Thyroid gland (tissue), 4 donors: Measurements from ENCODE around the gene RREB1. TPM values are rescaled to one million over a fixed set of nuclear protein-coding genes. Genes with fewer than 3 reads are reported as not detected.

ENCODE experiments used
- DNase-seq, 2 donors: peaks; one replicate each; pipeline ENCODE4 v3.0.0-alpha.2; 2019
- H3K27ac ChIP-seq, 3 donors: fragments of 200-600 bp; sonication (generic); 1 replicate in 2 of 3; 2 replicates in 1 of 3; pipeline ENCODE4 v1.5.1; 2016 to 2019; ENCODE audit warnings: mild to moderate bottlenecking in 1 of 3, moderate library complexity in 1 of 3
- H3K27me3 ChIP-seq: fragments of 200-600 bp; sonication (generic); one replicate; pipeline ENCODE4 v1.5.1; 2019
- H3K36me3 ChIP-seq, 2 donors: fragments of 200-600 bp; sonication (generic); one replicate each; pipeline ENCODE4 v1.5.1; 2016 to 2019
- H3K4me1 ChIP-seq, 2 donors: fragments of 200-600 bp; sonication (generic); one replicate each; pipeline ENCODE4 v1.5.1; 2017 to 2019
- H3K4me3 ChIP-seq, 3 donors: fragments of 200-600 bp; sonication (generic); replicated peaks in 1 of 3; 1 replicate in 2 of 3; 2 replicates in 1 of 3; pipeline ENCODE4 v1.5.1; 2016; ENCODE audit warnings: mild to moderate bottlenecking in 1 of 3
- H3K9me3 ChIP-seq: fragments of 200-600 bp; sonication (generic); one replicate; pipeline ENCODE4 v1.5.1; 2017
- POLR2A ChIP-seq, 2 donors: fragments of 450-650 bp; IDR thresholded peaks; one replicate each; pipeline ENCODE4 v1.6.1; 2017; ENCODE audit warnings: antibody characterized with exemption in 2 of 2, mild to moderate bottlenecking in 2 of 2, moderate library complexity in 1 of 2
- WGBS, 2 donors: methylation state at CpG; one replicate each; pipeline ENCODE4 v1.1.5; 2017; 5-methylcytosine and 5-hydroxymethylcytosine counted together
- intact Hi-C: fragments of 100-400 bp; cut with DNase I; formaldehyde crosslinking; loops from one replicate; pipeline ENCODE4 v1.15.1; 2023
- total RNA-seq, 4 donors: library from RNA; depleted of rRNA; stranded (reverse); fragments of >200 nt; gene quantifications; one replicate each; pipeline ENCODE4 v1.2.3, GENCODE V29; 2016
- TF ChIP-seq, protein P1 (sequence below), 6 experiments: fragments of 200-600 bp in 3 of 6; fragments of 450-650 bp in 3 of 6; sonication (generic) in 3 of 6; IDR thresholded peaks; one replicate each; pipeline ENCODE4 v1.5.1; 2016 to 2019; ENCODE audit warnings: antibody characterized with exemption in 6 of 6, mild to moderate bottlenecking in 2 of 6, inconsistent platforms in 1 of 6, moderate library complexity in 1 of 6

RREB1 gene
- total RNA-seq, 4 donors from 2014 or later = 48.0 to 91.3 (median 57.1) TPM

DNA sequence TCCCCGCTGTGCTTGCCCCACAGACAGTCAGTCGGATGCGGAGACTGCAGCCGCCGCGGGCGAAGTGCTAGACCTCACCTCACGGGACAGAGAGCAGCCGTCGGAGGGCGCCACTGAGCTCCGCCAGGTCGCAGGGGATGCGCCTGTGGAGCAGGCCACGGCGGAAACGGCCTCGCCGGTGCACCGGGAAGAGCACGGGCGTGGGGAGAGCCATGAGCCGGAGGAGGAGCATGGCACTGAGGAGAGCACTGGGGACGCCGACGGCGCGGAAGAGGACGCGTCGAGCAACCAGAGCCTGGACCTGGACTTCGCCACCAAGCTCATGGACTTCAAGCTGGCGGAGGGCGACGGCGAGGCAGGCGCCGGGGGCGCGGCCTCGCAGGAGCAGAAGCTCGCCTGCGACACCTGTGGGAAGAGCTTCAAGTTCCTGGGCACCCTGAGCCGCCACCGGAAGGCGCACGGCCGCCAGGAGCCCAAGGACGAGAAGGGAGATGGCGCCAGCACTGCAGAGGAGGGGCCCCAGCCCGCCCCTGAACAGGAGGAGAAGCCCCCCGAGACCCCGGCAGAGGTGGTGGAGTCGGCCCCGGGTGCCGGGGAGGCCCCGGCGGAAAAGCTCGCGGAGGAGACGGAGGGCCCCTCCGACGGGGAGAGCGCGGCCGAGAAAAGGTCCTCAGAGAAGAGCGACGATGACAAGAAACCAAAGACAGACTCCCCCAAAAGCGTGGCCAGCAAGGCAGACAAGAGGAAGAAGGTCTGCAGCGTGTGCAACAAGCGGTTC lies 138.8 kb downstream of the RREB1 start:
- Histone ChIP-seq H3K9me3 (no peaks in the 10 kb centered on the region), H3K36me3 (peaks cover 38 to 48% of the 10 kb centered on the region in 2 donors), H3K27ac (no peak overlapping the region), H3K4me1 (peaks cover 13 to 19% of the 10 kb centered on the region in 2 donors), H3K27me3 (no peaks in the 10 kb centered on the region), H3K4me3 (no peak overlapping the region)
- TF ChIP-seq, protein P1, sequence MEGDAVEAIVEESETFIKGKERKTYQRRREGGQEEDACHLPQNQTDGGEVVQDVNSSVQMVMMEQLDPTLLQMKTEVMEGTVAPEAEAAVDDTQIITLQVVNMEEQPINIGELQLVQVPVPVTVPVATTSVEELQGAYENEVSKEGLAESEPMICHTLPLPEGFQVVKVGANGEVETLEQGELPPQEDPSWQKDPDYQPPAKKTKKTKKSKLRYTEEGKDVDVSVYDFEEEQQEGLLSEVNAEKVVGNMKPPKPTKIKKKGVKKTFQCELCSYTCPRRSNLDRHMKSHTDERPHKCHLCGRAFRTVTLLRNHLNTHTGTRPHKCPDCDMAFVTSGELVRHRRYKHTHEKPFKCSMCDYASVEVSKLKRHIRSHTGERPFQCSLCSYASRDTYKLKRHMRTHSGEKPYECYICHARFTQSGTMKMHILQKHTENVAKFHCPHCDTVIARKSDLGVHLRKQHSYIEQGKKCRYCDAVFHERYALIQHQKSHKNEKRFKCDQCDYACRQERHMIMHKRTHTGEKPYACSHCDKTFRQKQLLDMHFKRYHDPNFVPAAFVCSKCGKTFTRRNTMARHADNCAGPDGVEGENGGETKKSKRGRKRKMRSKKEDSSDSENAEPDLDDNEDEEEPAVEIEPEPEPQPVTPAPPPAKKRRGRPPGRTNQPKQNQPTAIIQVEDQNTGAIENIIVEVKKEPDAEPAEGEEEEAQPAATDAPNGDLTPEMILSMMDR (IDR thresholded peaks at IDR 0.05) = no peak
- no peak for TF ChIP-seq POLR2A (IDR thresholded peaks at IDR 0.05)
- intact Hi-C loops = loop anchor here (10.0 kb wide), 2 partner anchors 522 to 562 kb away; no protein-coding TSS in a partner anchor
- WGBS, 2 donors = 92 to 95% methylated on average over 56 to 64 of the region's 71 CpGs
- DNase-seq = no peak

DNA sequence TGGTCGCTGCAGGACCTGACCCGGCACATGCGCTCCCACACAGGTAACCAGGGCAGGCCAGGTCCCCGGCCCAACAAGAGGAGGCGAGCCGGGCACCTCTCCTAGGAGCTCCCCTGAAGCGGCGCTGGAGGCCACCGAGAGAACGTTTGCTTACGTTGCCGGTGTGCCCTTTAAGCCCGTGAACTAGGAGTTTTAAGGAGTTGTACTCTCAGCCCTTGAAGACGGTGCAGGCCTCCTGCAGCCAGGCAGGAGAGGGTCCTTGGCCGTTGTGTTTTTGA lies 139.4 kb downstream of the RREB1 start:
- H3K27ac ChIP-seq = no peak overlapping the region
- WGBS, 2 donors = 95 to 97% methylated on average over 6 to 15 of the region's 15 CpGs
- no peaks in the 10 kb centered on the region for H3K27me3 ChIP-seq
- no peaks in the 10 kb centered on the region for H3K9me3 ChIP-seq
- no peak for TF ChIP-seq POLR2A (IDR thresholded peaks at IDR 0.05)
- DNase-seq = no peak
- no peak overlapping the region for H3K4me3 ChIP-seq
- H3K36me3 ChIP-seq = peaks cover 38 to 53% of the 10 kb centered on the region in 2 donors
- peaks cover 8 to 13% of the 10 kb centered on the region in 2 donors for H3K4me1 ChIP-seq
- intact Hi-C loops = loop anchor here (10.0 kb wide), 2 partner anchors 522 to 562 kb away; no protein-coding TSS in a partner anchor

DNA sequence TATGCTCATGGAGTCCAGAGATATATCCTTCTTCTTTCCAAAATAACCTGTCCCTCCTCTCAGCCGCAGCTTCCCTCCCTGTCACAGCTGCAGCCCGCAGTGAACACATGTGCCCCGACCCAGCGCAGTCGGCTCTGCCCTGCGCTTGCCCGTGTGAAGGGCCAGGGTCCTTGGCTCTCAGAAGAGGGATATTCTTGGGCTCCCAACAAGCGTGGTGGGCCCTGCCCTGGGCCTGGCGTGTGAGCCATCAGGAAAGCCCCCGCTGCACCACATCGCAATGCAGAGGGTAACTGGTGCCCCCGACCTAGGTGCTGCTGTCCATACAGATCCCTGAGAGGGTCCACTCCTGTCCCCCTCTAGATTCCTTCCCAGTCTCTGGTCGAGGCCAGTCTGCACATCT lies 140.1 kb downstream of the RREB1 start:
- no peak overlapping the region for H3K4me3 ChIP-seq
- WGBS, 2 donors = 96 to 100% methylated on average over 7 to 12 of the region's 13 CpGs
- TF ChIP-seq POLR2A (IDR thresholded peaks at IDR 0.05) = no peak
- TF ChIP-seq, protein P1 (IDR thresholded peaks at IDR 0.05) = no peak
- H3K4me1 ChIP-seq = peaks cover 5 to 6% of the 10 kb centered on the region in 2 donors
- no peaks in the 10 kb centered on the region for H3K9me3 ChIP-seq
- H3K27me3 ChIP-seq = no peaks in the 10 kb centered on the region
- peaks cover 38 to 56% of the 10 kb centered on the region in 2 donors for H3K36me3 ChIP-seq
- no peak for DNase-seq
- intact Hi-C loops = loop anchor here (10.0 kb wide), 2 partner anchors 523 to 563 kb away; no protein-coding TSS in a partner anchor
- H3K27ac ChIP-seq = no peak overlapping the region

DNA sequence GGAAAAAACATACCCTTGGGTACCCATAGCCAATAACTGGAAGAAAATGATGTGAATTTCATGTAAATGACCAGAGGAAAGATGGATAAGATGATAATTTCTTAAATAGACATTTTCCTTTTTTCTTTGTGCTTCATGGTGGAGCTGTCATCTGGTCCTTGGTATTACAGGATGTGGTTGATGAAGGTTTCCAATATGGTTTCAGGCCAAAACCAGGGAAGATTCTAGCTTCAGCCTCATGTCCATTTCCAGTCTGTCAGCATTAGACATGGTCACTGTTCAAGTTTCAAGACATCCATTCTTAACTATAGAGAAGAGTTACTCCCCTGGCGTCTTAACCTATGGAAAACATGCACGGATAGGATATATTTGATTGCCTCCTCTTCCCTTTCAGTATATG lies 141.6 kb downstream of the RREB1 start:
- Histone ChIP-seq H3K4me1 (no peaks in the 10 kb centered on the region), H3K9me3 (no peaks in the 10 kb centered on the region), H3K27me3 (no peaks in the 10 kb centered on the region), H3K4me3 (no peak overlapping the region), H3K36me3 (peaks cover 38 to 56% of the 10 kb centered on the region in 2 donors), H3K27ac (no peak overlapping the region)
- WGBS, 2 donors = 95 to 97% methylated on average over 2 of the region's 2 CpGs
- TF ChIP-seq, protein P1 (IDR thresholded peaks at IDR 0.05) = no peak
- no peak for TF ChIP-seq POLR2A (IDR thresholded peaks at IDR 0.05)
- DNase-seq = no peak
- intact Hi-C loops = loop anchor here (10.0 kb wide), 2 partner anchors 525 to 565 kb away; no protein-coding TSS in a partner anchor

DNA sequence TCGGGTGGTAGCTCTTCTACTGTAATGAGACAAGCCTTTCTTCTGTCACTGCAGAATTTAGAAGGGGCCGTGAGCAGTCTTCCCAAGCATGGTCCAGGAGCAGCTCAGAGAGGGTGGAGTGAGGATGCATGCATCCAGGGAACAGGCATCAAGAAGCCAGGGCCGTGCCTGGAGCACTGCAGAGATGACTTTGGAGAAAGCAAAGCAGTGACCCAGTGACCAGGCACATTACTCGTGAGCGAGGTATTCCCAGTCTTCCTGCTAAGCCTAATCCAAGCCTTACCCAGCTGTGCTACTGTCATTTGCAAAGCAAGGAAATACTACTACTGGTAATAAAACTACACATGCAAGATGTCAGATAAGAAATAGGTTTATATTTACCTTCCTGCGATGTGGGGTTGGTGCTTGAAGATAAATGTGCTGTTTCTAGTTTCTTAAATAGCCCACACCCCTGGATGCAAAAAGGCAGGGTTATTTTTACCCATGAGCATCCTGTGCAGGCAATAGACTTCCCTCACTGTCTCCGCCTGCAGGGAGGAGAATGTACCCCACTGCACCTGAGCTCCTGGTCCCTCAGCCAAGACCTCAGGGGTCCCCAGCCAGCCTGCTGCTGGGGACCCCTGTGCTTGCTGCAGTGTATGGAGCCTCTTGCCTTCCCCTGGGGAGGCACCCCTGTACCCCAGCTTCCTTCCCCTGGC lies 142.3 kb downstream of the RREB1 start:
- Histone ChIP-seq H3K9me3 (no peaks in the 10 kb centered on the region), H3K27me3 (no peaks in the 10 kb centered on the region), H3K36me3 (peaks cover 38 to 56% of the 10 kb centered on the region in 2 donors), H3K4me1 (peaks cover 6% of the 10 kb centered on the region in 2 donors), H3K27ac (no peak overlapping the region), H3K4me3 (no peak overlapping the region)
- WGBS, 2 donors = 83 to 84% methylated on average over 7 of the region's 7 CpGs
- intact Hi-C loops = loop anchor here (10.0 kb wide), 2 partner anchors 525 to 565 kb away; no protein-coding TSS in a partner anchor
- no peak for DNase-seq
- no peak for TF ChIP-seq POLR2A (IDR thresholded peaks at IDR 0.05)
- TF ChIP-seq, protein P1 (IDR thresholded peaks at IDR 0.05) = no peak
